GM11168 (cell line): Measurements from ENCODE around the gene MEGF6.

Experiments used
- in situ Hi-C: fragments of 300-500 bp; cut with MboI; formaldehyde crosslinking; loops from one replicate; pipeline ENCODE4 v1.12.0; 2022; ENCODE audit warnings: low sequenced_read_pairs; ENCODE audit not compliant: unreplicated experiment

Gene MEGF6

GRCh38 chr1:3546048-3546384 is 65.3 kb downstream of the MEGF6 start:
- in situ Hi-C loops: no loop called here

- in situ Hi-C loops: no loop called here
Observed at GRCh38 chr1:3545363-3546047, 65.8 kb downstream of the MEGF6 start.

GRCh38 chr1:3544040-3544977 is 67.0 kb downstream of the MEGF6 start:
- in situ Hi-C loops: no loop called here

- in situ Hi-C loops: no loop called here
Observed at GRCh38 chr1:3543076-3544039, 68.0 kb downstream of the MEGF6 start.

GRCh38 chr1:3542676-3543075 is 68.6 kb downstream of the MEGF6 start:
- in situ Hi-C loops: no loop called here

GRCh38 chr1:3541936-3542335 is 69.4 kb downstream of the MEGF6 start:
- in situ Hi-C loops: no loop called here

- in situ Hi-C loops: no loop called here
Observed at GRCh38 chr1:3541465-3541864, 69.8 kb downstream of the MEGF6 start.

GRCh38 chr1:3540876-3541275 is 70.4 kb downstream of the MEGF6 start:
- in situ Hi-C loops: no loop called here

GRCh38 chr1:3539707-3540425 is 71.4 kb downstream of the MEGF6 start:
- in situ Hi-C loops: no loop called here

- in situ Hi-C loops: no loop called here
Observed at GRCh38 chr1:3537359-3537758, 73.9 kb downstream of the MEGF6 start.

GRCh38 chr1:3536420-3537195 is 74.7 kb downstream of the MEGF6 start:
- in situ Hi-C loops: no loop called here

GRCh38 chr1:3535732-3536131 is 75.6 kb downstream of the MEGF6 start:
- in situ Hi-C loops: no loop called here

GRCh38 chr1:3534803-3535637 is 76.3 kb downstream of the MEGF6 start:
- in situ Hi-C loops: no loop called here

GRCh38 chr1:3533067-3534048 is 78.0 kb downstream of the MEGF6 start:
- in situ Hi-C loops: no loop called here

GRCh38 chr1:3531928-3532327 is 79.4 kb downstream of the MEGF6 start:
- in situ Hi-C loops: no loop called here

- in situ Hi-C loops: no loop called here
Observed at GRCh38 chr1:3530926-3531818, 80.1 kb downstream of the MEGF6 start.
